Measurements from ENCODE around the gene NDFIP1. TPM values are rescaled to one million over a fixed set of nuclear protein-coding genes. Genes with fewer than 3 reads are reported as not detected.
"Not testable (repeated sequence)": the region's sequence is repeated elsewhere in the genome, so short reads cannot be mapped to it uniquely, and the experiment has no call there.

Gene NDFIP1
- total RNA-seq, 4 donors from 2014 or later, result 53.2 to 124 (median 89.0) TPM

GRCh38 chr5:142153674-142154448 is 45.3 kb downstream of the NDFIP1 start:
- H3K4me3 ChIP-seq, result no peak overlapping the region
- H3K4me1 ChIP-seq, result no peaks in the 10 kb centered on the region
- no peaks in the 10 kb centered on the region for H3K36me3 ChIP-seq
- H3K27ac ChIP-seq, result no peak overlapping the region
- intact Hi-C loops (cut with DNase I; ENCODE audit: low total_unique reads), result no loop called here
- no peaks in the 10 kb centered on the region for H3K27me3 ChIP-seq
- TF ChIP-seq CTCF (IDR thresholded peaks at IDR 0.05) (no peak), POLR2A (IDR thresholded peaks at IDR 0.05) (no peak)
- no peak for DNase-seq
- H3K9me3 ChIP-seq, result no peaks in the 10 kb centered on the region

- DNase-seq; intact Hi-C loops (cut with DNase I; ENCODE audit: low total_unique reads); H3K36me3 ChIP-seq; H3K27ac ChIP-seq; H3K4me1 ChIP-seq; H3K4me3 ChIP-seq; H3K27me3 ChIP-seq; H3K9me3 ChIP-seq: not testable (repeated sequence)
These were observed 45.9 kb downstream of the NDFIP1 start for GRCh38 chr5:142154449-142154841.

- no peak overlapping the region for H3K27ac ChIP-seq
- no peaks in the 10 kb centered on the region for H3K9me3 ChIP-seq
- intact Hi-C loops (cut with DNase I; ENCODE audit: low total_unique reads), result no loop called here
- TF ChIP-seq CTCF (IDR thresholded peaks at IDR 0.05), result no peak
- no peak for TF ChIP-seq POLR2A (IDR thresholded peaks at IDR 0.05)
- no peaks in the 10 kb centered on the region for H3K4me1 ChIP-seq
- no peaks in the 10 kb centered on the region for H3K36me3 ChIP-seq
- DNase-seq, result no peak
- no peaks in the 10 kb centered on the region for H3K27me3 ChIP-seq
- H3K4me3 ChIP-seq, result no peak overlapping the region
These were observed 48.4 kb downstream of the NDFIP1 start for GRCh38 chr5:142156839-142157463.

GRCh38 chr5:142159354-142159753 is 50.8 kb downstream of the NDFIP1 start:
- TF ChIP-seq POLR2A (IDR thresholded peaks at IDR 0.05) (no peak), CTCF (IDR thresholded peaks at IDR 0.05) (no peak)
- intact Hi-C loops (cut with DNase I; ENCODE audit: low total_unique reads), result no loop called here
- no peaks in the 10 kb centered on the region for H3K36me3 ChIP-seq

GRCh38 chr5:142164315-142164714 is 55.7 kb downstream of the NDFIP1 start:
- Histone ChIP-seq H3K27ac (no peak overlapping the region), H3K27me3 (no peaks in the 10 kb centered on the region)

More at GRCh38 chr5:142159354-142159753, 50.8 kb downstream of the NDFIP1 start:
- H3K27ac ChIP-seq, result no peak overlapping the region
- H3K4me3 ChIP-seq, result no peak overlapping the region
- H3K4me1 ChIP-seq, result no peaks in the 10 kb centered on the region
- no peaks in the 10 kb centered on the region for H3K9me3 ChIP-seq
- no peak for DNase-seq
- no peaks in the 10 kb centered on the region for H3K27me3 ChIP-seq

More at GRCh38 chr5:142164315-142164714, 55.7 kb downstream of the NDFIP1 start:
- H3K36me3 ChIP-seq, result no peaks in the 10 kb centered on the region
- H3K9me3 ChIP-seq, result no peaks in the 10 kb centered on the region
- intact Hi-C loops (cut with DNase I; ENCODE audit: low total_unique reads), result no loop called here
- no peak overlapping the region for H3K4me3 ChIP-seq
- H3K4me1 ChIP-seq, result no peaks in the 10 kb centered on the region
- DNase-seq, result no peak
- TF ChIP-seq POLR2A (IDR thresholded peaks at IDR 0.05), result no peak
- no peak for TF ChIP-seq CTCF (IDR thresholded peaks at IDR 0.05)

All from uterus (tissue), 4 donors.